Right hindlimb (tissue), 1 donor: Measurements from ENCODE around the gene UBA3.

ENCODE experiments used
- DNase-seq: peaks from one replicate; pipeline ENCODE4 v3.0.0-alpha.2; 2018

UBA3 gene

GRCh38 chr3:69080233-69080920 lies at the start of gene UBA3:
Gene UBA3, minus strand, starts transcription at chr3:69080365. Its CDS starts 12 bp downstream, at chr3:69080353.
- peak; percentile 95 for DNase-seq

GRCh38 chr3:69129531-69129930 lies 49.4 kb upstream of the UBA3 start:
- DNase-seq = no peak

GRCh38 chr3:69128509-69128908 lies 48.3 kb upstream of the UBA3 start:
- DNase-seq = no peak

GRCh38 chr3:69126999-69127398 lies 46.8 kb upstream of the UBA3 start:
- no peak for DNase-seq

GRCh38 chr3:69126216-69126615 lies 46.1 kb upstream of the UBA3 start:
- DNase-seq = no peak

GRCh38 chr3:69122403-69122802 lies 42.2 kb upstream of the UBA3 start, which contains the start of gene LMOD3:
Gene LMOD3, minus strand, starts transcription at chr3:69122595. Its CDS starts 209 bp downstream, at chr3:69122386.
- DNase-seq = peak; percentile 63

GRCh38 chr3:69121950-69122349 lies 41.8 kb upstream of the UBA3 start:
- no peak for DNase-seq

GRCh38 chr3:69121513-69121912 lies 41.3 kb upstream of the UBA3 start:
- DNase-seq = no peak

- peak; percentile 69 for DNase-seq
Observed at GRCh38 chr3:69120879-69121464, 40.8 kb upstream of the UBA3 start.

- DNase-seq = no peak
Observed at GRCh38 chr3:69119681-69120080, 39.5 kb upstream of the UBA3 start.

GRCh38 chr3:69119138-69119537 lies 39.0 kb upstream of the UBA3 start:
- no peak for DNase-seq

- DNase-seq = no peak
Observed at GRCh38 chr3:69118555-69118954, 38.4 kb upstream of the UBA3 start.

GRCh38 chr3:69116897-69117296 lies 36.7 kb upstream of the UBA3 start:
- no peak for DNase-seq

GRCh38 chr3:69116162-69116561 lies 36.0 kb upstream of the UBA3 start:
- DNase-seq = no peak

- DNase-seq = no peak
Observed at GRCh38 chr3:69115731-69116130, 35.6 kb upstream of the UBA3 start.

- no peak for DNase-seq
Observed at GRCh38 chr3:69113536-69113935, 33.4 kb upstream of the UBA3 start.

GRCh38 chr3:69110941-69111546 lies 30.9 kb upstream of the UBA3 start:
- no peak for DNase-seq

GRCh38 chr3:69108811-69109210 lies 28.6 kb upstream of the UBA3 start:
- no peak for DNase-seq

- no peak for DNase-seq
Observed at GRCh38 chr3:69107841-69108240, 27.7 kb upstream of the UBA3 start.

GRCh38 chr3:69105320-69105719 lies 25.2 kb upstream of the UBA3 start:
- no peak for DNase-seq

GRCh38 chr3:69104586-69104985 lies 24.4 kb upstream of the UBA3 start:
- no peak for DNase-seq

- DNase-seq = no peak
Observed at GRCh38 chr3:69103123-69103522, 23.0 kb upstream of the UBA3 start.

GRCh38 chr3:69102384-69102783 lies 22.2 kb upstream of the UBA3 start:
- no peak for DNase-seq

- no peak for DNase-seq
Observed at GRCh38 chr3:69099576-69099975, 19.4 kb upstream of the UBA3 start.
